LNCaP clone FGC (cell line): ENCODE measurements around the gene ALKBH6.

ENCODE experiments used
- DNase-seq: peaks from one replicate; pipeline ENCODE4 v3.0.0-alpha.2; 2011; ENCODE audit warnings: low read depth
- H3K4me3 ChIP-seq: 2 replicates; pipeline ENCODE4 v1.5.1; 2011; ENCODE audit warnings: mild to moderate bottlenecking, low read depth, low read length, control low read depth
- CTCF ChIP-seq: IDR thresholded peaks from 2 replicates; pipeline ENCODE4 v1.5.1; 2012; ENCODE audit warnings: mild to moderate bottlenecking; ENCODE audit not compliant: control insufficient read depth, insufficient read depth; ENCODE audit errors: extremely low read depth

Gene ALKBH6

DNA sequence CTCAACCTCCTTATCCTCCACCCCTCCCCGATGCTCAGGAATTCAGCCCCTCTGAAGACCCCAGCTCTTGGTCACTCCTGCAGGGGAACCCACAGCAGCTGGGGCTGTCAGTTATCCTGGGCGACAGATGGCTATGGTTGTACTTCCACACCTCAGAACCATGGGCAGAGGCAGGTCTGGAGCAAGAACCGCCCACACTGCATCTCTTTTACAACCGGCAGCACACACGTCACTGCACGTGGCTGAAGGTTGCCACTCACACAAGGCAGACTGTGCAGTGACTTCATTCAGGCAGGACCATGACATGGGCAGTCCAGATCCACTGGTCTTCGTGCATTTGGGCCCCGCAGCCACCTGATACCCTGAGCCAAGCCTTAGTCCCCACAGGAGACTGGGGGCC, 40.5 kb downstream of the ALKBH6 start:
- DNase-seq, result no peak
- TF ChIP-seq CTCF, result no peak
- no peak overlapping the region for H3K4me3 ChIP-seq

DNA sequence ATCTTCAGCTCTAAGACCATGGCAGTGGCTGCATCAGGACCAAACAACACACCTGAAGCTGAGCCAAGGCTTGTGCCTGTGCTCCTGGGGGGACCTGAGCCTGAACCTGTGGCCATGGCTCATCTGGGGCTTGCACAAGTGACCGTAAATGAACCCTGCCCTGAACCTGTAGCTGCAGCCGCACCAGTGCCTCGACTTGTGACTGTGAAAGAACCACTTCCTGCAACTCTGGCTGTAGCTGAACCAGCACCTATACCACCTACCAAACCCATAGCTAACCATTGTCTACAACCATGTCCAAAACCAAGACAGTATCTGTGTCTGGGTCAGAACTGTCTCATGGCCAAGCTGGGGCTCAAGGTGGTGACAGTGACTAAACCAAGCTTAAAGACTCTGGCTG, 47.2 kb downstream of the ALKBH6 start:
- no peak overlapping the region for H3K4me3 ChIP-seq
- no peak for TF ChIP-seq CTCF
- no peak for DNase-seq

- peak; percentile 18 for DNase-seq
- H3K4me3 ChIP-seq, result no peak overlapping the region
- TF ChIP-seq CTCF, result no peak
These were observed 50.5 kb downstream of the ALKBH6 start for GRCh38 chr19:35963514-35963913.

DNA sequence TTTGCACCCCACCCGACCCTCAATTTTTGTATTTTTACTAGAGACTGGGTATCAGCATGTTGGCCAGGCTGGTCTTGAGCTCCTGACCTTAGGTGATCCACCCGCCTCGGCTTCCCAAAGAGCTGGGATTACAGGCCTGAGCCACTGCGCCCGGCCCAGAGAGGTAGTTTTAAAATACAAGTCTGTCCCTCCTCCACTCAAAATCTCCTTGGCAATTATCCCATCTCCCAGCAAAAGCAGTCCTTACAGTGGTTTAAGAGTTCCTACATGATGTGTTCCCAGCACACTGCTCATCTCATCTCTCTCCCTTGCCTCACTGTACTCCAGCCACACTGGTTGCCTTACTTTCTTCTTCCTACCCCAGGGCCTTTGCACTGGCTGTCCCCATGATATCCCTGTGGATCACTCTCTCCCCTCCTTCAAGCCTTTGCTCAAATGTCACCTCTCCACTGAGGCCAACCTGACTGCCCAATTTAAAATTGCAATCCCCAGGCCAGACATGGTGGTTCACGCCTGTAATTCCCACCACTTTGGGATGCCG, 53.5 kb downstream of the ALKBH6 start:
- TF ChIP-seq CTCF, result no peak
- H3K4me3 ChIP-seq, result no peak overlapping the region
- no peak for DNase-seq

DNA sequence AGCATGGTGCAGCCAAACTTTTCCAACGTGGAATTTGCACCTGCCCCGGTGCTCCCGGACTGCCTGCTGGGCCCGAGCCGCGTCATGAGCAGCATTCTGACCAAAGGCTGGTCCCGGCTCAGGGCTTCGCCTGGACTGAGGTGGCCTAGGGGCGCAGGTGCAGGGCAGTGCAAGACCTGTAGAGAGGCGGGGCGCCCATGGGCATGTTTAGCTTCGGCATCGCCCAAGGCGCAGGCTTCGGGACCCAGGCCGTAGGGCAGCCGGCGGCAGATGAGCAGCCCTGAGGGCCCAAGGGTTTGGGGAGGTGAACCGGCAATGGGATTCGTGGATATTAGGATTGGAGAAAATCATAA, 54.1 kb downstream of the ALKBH6 start:
- no peak for TF ChIP-seq CTCF
- no peak overlapping the region for H3K4me3 ChIP-seq
- DNase-seq, result no peak
